ENCODE measurements around the gene ALPK3.

Gene ALPK3

DNA sequence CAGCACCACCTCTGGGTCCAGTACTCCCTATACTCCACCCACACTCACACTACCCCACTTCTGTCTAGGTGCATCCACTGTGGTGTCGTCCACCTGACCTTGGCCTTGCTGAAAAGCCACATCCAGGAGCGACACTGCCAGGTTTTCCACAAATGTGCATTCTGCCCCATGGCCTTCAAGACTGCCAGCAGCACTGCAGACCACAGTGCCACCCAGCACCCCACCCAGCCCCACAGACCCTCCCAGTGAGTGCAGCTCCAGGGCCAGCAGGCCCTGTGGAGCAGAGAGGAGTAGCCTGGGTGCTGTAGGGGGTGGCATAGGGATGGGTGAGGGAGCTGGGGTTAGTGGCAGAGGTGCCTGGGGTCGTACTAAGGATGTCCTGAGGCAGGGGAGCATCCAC, 19.4 kb upstream of the ALPK3 start:
- H4K20me1 ChIP-seq (ENCODE audit: control insufficient read depth, insufficient read depth, low read depth, low read length) = peaks cover 2% of the 10 kb centered on the region; the same call in 1 of the 2 replicates
- H3K27me3 ChIP-seq (ENCODE audit: control insufficient read depth, low read length) = no peaks in the 10 kb centered on the region
- H3K36me3 ChIP-seq (ENCODE audit: control insufficient read depth, low read length) = peaks cover 76% of the 10 kb centered on the region
- H3F3A ChIP-seq (ENCODE audit: control insufficient read depth, insufficient read depth) = no peaks in the 10 kb centered on the region
- H3K4me2 ChIP-seq (ENCODE audit: low read length) = no peak overlapping the region
- no peak overlapping the region for H3K27ac ChIP-seq (ENCODE audit: low read depth, low read length)
- H3K9me2 ChIP-seq (replicated peaks; ENCODE audit: control insufficient read depth, low read length) = no peaks in the 10 kb centered on the region
- TF ChIP-seq EZH2phosphoT487 (IDR thresholded peaks at IDR 0.05; ENCODE audit: borderline replicate concordance, low read length) = no peak
- TF ChIP-seq, protein P1, sequence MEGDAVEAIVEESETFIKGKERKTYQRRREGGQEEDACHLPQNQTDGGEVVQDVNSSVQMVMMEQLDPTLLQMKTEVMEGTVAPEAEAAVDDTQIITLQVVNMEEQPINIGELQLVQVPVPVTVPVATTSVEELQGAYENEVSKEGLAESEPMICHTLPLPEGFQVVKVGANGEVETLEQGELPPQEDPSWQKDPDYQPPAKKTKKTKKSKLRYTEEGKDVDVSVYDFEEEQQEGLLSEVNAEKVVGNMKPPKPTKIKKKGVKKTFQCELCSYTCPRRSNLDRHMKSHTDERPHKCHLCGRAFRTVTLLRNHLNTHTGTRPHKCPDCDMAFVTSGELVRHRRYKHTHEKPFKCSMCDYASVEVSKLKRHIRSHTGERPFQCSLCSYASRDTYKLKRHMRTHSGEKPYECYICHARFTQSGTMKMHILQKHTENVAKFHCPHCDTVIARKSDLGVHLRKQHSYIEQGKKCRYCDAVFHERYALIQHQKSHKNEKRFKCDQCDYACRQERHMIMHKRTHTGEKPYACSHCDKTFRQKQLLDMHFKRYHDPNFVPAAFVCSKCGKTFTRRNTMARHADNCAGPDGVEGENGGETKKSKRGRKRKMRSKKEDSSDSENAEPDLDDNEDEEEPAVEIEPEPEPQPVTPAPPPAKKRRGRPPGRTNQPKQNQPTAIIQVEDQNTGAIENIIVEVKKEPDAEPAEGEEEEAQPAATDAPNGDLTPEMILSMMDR (IDR thresholded peaks at IDR 0.05; ENCODE audit: low read depth, low read length, poor library complexity, severe bottlenecking) = no peak
- H3K9me3 ChIP-seq (ENCODE audit: control insufficient read depth, insufficient read depth, low read length) = no peaks in the 10 kb centered on the region
- 0 out of 2 replicates have a peak, but pooled peaks cover 3% of the 10 kb centered on the region for H3K79me2 ChIP-seq (ENCODE audit: control insufficient read depth, low read length)
- no peaks in the 10 kb centered on the region for H3K4me1 ChIP-seq (ENCODE audit: control insufficient read depth, low read length)
- no peak overlapping the region for H3K4me3 ChIP-seq (ENCODE audit: low read length)

DNA sequence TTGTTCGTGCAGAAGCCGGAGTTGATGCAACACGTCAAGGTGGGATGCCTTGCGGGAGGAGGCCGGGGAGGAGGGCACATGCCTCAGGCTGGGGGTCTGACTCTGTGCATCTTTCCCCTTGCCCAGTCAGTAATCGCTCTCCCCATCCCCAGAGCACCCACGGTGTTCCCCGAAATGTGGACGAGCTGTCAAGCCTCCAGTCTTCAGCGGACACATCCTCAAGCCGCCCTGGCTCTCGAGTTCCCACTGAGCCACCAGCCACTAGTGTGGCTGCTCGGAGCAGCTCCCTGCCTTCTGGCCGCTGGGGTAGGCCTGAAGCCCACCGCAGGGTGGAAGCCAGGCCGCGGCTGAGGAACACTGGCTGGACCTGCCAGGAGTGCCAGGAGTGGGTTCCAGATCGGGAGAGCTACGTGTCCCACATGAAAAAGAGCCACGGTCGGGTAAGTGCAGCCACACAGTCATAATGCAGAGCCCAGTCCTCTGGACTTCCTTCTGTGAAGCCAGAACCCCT, 18.7 kb upstream of the ALPK3 start:
- no peaks in the 10 kb centered on the region for H3K9me2 ChIP-seq (replicated peaks; ENCODE audit: control insufficient read depth, low read length)
- TF ChIP-seq, protein P1 (IDR thresholded peaks at IDR 0.05; ENCODE audit: low read depth, low read length, poor library complexity, severe bottlenecking) = no peak
- TF ChIP-seq EZH2phosphoT487 (IDR thresholded peaks at IDR 0.05; ENCODE audit: borderline replicate concordance, low read length) = no peak
- no peaks in the 10 kb centered on the region for H3K4me1 ChIP-seq (ENCODE audit: control insufficient read depth, low read length)
- no peaks in the 10 kb centered on the region for H3K27me3 ChIP-seq (ENCODE audit: control insufficient read depth, low read length)
- H3K36me3 ChIP-seq (ENCODE audit: control insufficient read depth, low read length) = peaks cover 70% of the 10 kb centered on the region
- no peaks in the 10 kb centered on the region for H3F3A ChIP-seq (ENCODE audit: control insufficient read depth, insufficient read depth)
- no peak overlapping the region for H3K27ac ChIP-seq (ENCODE audit: low read depth, low read length)
- H3K4me2 ChIP-seq (ENCODE audit: low read length) = no peak overlapping the region
- 0 out of 2 replicates have a peak, but pooled peaks cover 3% of the 10 kb centered on the region for H3K79me2 ChIP-seq (ENCODE audit: control insufficient read depth, low read length)
- peaks cover 2% of the 10 kb centered on the region; the same call in 1 of the 2 replicates for H4K20me1 ChIP-seq (ENCODE audit: control insufficient read depth, insufficient read depth, low read depth, low read length)
- no peak overlapping the region for H3K4me3 ChIP-seq (ENCODE audit: low read length)
- H3K9me3 ChIP-seq (ENCODE audit: control insufficient read depth, insufficient read depth, low read length) = no peaks in the 10 kb centered on the region

DNA sequence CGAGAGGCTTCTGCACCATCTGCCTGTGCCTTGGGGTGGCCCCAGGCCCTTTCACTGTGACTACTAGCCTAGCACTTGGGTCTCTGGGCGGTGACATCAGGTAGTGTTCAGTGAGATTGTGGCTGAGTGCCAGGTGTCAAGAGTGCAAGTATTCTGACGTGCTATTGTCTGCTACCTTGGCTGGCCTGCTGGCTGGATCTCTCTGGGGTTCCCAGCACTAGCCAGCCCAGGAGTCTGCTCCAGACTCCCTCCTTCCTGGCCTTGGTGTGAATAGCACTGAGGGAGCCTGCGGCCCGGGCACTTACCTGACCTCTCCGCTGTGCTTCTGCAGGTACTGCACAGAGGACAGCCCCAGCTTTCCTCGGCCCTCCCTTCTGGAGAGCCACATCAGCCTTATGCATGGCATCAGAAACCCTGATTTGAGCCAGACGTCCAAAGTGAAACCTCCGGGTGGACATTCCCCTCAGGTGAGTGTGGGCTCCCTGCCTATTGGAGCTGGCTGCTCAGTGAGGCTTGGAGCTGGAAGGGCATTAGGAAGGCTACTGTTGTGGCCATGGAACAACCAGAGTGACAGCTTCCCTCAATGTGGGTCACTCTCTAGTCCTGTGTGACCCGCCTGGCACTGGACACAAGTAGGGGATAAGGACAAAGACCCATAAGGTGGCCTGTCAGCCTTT, 17.5 kb upstream of the ALPK3 start:
- no peak for TF ChIP-seq EZH2phosphoT487 (IDR thresholded peaks at IDR 0.05; ENCODE audit: borderline replicate concordance, low read length)
- TF ChIP-seq, protein P1 (IDR thresholded peaks at IDR 0.05; ENCODE audit: low read depth, low read length, poor library complexity, severe bottlenecking) = no peak
- Histone ChIP-seq H3K36me3 (ENCODE audit: control insufficient read depth, low read length) (peaks cover 68% of the 10 kb centered on the region), H3K27ac (ENCODE audit: low read depth, low read length) (no peak overlapping the region)

More for the DNA sequence above, 17.5 kb upstream of the ALPK3 start:
- Histone ChIP-seq H3K4me3 (ENCODE audit: low read length) (no peak overlapping the region), H3F3A (ENCODE audit: control insufficient read depth, insufficient read depth) (no peaks in the 10 kb centered on the region), H3K27me3 (ENCODE audit: control insufficient read depth, low read length) (no peaks in the 10 kb centered on the region), H3K4me1 (ENCODE audit: control insufficient read depth, low read length) (no peaks in the 10 kb centered on the region), H3K4me2 (ENCODE audit: low read length) (no peak overlapping the region), H3K79me2 (ENCODE audit: control insufficient read depth, low read length) (0 out of 2 replicates have a peak, but pooled peaks cover 3% of the 10 kb centered on the region), H3K9me3 (ENCODE audit: control insufficient read depth, insufficient read depth, low read length) (no peaks in the 10 kb centered on the region), H3K9me2 (replicated peaks; ENCODE audit: control insufficient read depth, low read length) (no peaks in the 10 kb centered on the region), H4K20me1 (ENCODE audit: control insufficient read depth, insufficient read depth, low read depth, low read length) (0 out of 2 replicates have a peak, but pooled peaks cover 2% of the 10 kb centered on the region)
